Activated effector memory CD4-positive, alpha-beta T cell treated with anti-CD3 and anti-CD28 coated beads, Interleukin-2, amount 50 U/mL, for 16 hours (primary cell): ENCODE data around the gene CELF2.

ENCODE experiments used
- DNase-seq: peaks from one replicate; pipeline ENCODE4 v3.0.0-alpha.2; 2020

The CELF2 gene

DNA sequence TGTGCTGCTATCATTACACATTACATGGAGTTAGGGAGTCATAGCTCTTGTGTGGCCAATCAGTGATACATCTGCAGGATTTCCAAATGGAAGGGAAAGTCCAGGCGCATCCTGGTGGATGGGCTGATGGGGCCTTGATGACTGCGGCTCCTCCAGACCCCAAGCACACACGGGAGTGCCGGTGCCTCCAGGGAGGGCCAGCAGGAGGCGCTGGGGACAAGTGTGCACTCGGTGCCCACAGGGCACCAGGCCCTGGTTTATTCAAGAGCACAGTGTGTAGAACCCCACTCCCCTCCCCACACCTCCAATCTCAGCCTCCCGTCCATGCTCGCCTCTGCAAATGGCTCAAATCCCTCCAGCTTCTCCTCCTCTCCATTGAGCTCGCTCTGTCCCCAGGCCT lies 349.8 kb downstream of the CELF2 start:
- DNase-seq: no peak

DNA sequence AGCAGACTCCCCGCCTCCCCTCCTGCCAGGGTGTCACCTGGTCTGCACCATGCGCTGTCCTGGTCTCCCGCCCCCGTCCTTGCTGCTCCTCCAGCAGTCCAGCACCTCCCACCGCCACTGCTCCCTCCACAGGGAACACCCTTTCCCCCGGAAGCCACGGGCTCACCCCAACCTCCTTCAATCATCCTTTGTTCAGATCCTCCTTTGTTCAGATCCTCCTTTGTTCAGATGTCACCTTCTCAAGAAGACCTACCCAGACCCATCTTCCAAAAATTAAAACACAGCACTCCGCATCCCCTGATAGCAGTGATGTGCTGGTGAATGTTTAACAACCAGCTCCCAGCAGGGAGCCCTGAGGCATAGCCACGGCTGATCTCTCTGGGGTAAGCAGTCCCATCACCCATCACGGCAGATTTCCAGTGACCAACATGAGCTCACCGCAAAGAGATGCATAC lies 356.1 kb downstream of the CELF2 start:
- no peak for DNase-seq

DNA sequence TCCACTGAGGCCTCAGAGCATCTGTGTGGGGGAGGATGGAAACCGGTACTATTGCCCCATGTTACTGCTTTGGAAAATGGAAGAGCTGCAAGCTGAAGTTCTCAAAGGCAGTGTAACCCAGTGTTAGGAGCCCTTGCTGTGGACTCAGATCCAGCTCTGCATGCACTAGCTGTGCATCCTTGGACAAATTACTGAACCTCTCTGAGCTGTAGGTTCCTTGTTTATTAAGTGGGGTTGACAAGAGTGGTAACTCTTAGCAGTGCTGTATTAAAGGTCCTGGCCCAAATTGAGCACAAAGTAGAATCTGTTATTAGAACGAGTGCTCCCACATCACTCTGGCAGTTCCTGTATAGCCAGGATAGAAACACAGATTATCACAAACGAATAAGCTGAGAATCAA lies 359.6 kb downstream of the CELF2 start:
- DNase-seq: no peak

DNA sequence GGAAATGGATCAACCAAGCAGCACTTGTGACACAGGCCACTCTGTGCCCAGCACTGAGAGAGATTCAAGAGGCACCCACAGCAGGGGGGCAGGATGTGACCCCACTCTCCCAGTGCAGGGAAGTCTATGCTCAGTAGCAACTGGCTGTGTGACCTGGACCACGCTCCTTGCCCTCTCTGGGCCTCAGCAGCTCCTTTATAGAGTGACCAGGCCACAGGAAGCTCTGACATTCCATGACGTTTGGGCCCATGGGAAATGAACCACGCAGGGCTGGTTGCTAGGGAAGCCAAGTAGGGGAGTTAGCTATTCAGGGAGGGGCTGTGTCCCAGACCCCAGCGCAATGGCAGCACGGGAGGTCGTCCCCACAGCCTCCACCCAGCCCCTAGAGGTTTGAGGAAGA lies 361.2 kb downstream of the CELF2 start:
- no peak for DNase-seq

DNA sequence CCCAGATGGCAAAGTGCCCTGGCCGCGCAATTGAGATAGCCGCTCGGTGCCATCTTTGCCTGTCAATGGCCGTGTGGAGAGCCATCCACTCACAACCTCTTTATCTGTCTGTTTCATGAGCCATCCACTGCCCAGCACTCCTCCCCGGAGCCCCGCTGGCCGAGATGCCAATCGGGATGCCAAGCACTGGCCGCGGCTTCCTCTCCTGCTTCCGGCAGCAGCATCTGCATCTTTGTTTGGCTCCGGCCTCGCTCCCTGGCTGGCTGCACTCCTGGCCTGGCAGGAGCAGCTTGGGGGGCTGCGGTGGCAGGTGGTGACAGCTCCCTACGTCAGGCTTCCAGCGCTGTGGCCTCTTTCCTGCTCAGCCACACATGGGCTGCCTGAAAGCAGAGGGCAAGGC lies 362.1 kb downstream of the CELF2 start:
- no peak for DNase-seq

DNA sequence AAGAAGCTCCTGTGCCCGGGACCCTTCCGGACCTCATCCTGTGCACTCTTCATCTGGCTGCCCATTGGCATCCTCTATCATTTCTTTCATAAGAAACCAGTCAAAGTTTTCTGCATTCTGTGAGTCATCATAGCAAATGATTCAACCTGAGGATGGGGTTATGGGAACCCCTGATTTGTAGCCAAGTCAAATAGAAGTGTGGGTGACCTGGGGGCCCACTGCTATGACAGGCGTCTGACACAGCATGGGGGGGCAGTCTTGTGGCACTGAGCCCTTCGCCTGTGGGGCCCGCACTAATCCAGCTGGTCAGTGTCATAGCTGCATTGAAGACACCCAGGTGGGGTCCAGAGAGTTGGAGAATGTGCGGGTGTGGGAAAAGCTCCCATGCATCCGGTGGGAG lies 363.4 kb downstream of the CELF2 start:
- no peak for DNase-seq

DNA sequence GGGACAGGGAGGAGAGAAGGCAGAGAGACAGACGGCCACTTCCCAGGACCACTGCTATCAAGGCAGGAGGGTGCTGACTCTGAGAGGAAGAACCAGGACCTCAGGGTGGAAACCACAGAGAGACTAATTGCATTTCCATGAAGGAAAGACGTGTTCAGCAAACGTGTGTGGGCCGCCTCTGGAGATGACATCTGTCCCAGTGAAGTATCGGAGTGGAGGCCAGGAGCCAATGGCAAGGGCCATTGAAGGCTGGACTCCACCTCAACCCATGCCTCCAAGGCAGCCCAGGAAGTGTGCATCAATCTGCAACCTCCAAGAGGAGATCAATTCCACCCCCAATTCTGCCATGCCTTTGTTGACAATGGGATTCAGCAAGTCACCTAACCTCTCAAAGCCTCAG lies 363.8 kb downstream of the CELF2 start:
- DNase-seq: no peak

DNA sequence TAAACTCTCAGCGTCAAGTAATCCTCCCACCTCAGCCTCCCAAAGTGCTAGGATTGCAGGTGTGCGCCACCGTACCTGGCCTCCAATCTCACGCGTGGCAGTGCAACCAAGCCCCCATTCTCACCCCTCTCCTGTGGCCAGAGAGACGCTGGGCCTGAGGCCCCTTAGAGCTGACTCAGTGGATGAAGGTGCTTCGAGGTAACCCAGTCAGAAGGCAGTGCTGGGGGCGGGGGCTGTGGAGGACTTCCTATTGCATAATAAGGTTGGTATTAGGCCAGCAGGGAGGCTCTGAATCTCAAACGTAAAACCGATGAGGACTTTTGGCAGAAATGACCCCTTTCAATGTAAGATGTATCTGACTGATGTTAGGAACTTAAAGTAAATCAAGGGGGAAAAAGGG lies 364.5 kb downstream of the CELF2 start:
- DNase-seq: no peak

DNA sequence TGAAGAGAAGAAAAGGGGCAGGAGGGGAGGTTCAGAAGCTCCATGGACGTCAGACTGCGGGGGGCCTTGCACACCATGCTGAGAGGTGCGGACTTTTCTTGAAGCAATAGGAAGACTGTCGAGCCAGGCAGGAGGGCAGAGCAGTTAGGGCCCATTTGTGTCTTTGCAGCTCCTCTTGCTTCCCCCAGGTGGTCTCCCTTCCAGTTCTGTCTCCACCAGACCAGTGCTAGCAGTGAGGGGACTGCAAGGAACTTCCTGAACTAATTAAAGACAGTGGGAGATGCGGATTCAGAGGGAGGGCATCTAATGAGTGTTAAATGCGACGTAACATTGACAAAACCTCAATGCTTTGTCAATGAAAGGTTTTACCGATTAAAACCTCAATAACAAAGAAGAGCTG lies 368.4 kb downstream of the CELF2 start:
- no peak for DNase-seq
